ENCODE data around the gene SLC22A4.

SLC22A4 gene

GRCh38 chr5:132293992-132294727 lies at the start of gene SLC22A4:
Gene SLC22A4 (plus strand): TSS chr5:132294394. CDS start chr5:132294617, 223 bp downstream.
- peak; percentile 97 for DNase-seq

GRCh38 chr5:132245593-132245992 lies 48.6 kb upstream of the SLC22A4 start:
- DNase-seq = no peak

GRCh38 chr5:132246806-132247205 lies 47.4 kb upstream of the SLC22A4 start:
- DNase-seq = no peak

GRCh38 chr5:132250547-132250946 lies 43.6 kb upstream of the SLC22A4 start:
- DNase-seq = no peak

- no peak for DNase-seq
Measured at GRCh38 chr5:132251220-132251725, 42.9 kb upstream of the SLC22A4 start.

GRCh38 chr5:132253008-132253441 lies 41.2 kb upstream of the SLC22A4 start:
- DNase-seq = no peak

- no peak for DNase-seq
Measured at GRCh38 chr5:132253452-132254320, 40.5 kb upstream of the SLC22A4 start.

- no peak for DNase-seq
Measured at GRCh38 chr5:132254321-132254977, 39.7 kb upstream of the SLC22A4 start.

- DNase-seq = no peak
Measured at GRCh38 chr5:132256086-132256782, 38.0 kb upstream of the SLC22A4 start.

GRCh38 chr5:132256783-132257130 lies 37.4 kb upstream of the SLC22A4 start:
- no peak for DNase-seq

GRCh38 chr5:132257131-132258101 lies 36.8 kb upstream of the SLC22A4 start, which contains the start of gene PDLIM4:
Gene PDLIM4 (plus strand): TSS chr5:132257696. CDS start chr5:132257735, 39 bp downstream.
- DNase-seq = no peak

- no peak for DNase-seq
Measured at GRCh38 chr5:132258102-132259068, 35.8 kb upstream of the SLC22A4 start.

- peak; percentile 42 for DNase-seq
Measured at GRCh38 chr5:132259069-132259851, 34.9 kb upstream of the SLC22A4 start.

- no peak for DNase-seq
Measured at GRCh38 chr5:132260051-132260450, 34.1 kb upstream of the SLC22A4 start.

GRCh38 chr5:132260714-132261551 lies 33.3 kb upstream of the SLC22A4 start:
- no peak for DNase-seq

GRCh38 chr5:132261881-132262845 lies 32.0 kb upstream of the SLC22A4 start:
- DNase-seq = no peak

Measured in GOT3 (cell line).